Aorta (tissue), 5 donors: Measurements from ENCODE around the gene SNRNP25. TPM values are rescaled to one million over a fixed set of nuclear protein-coding genes. Genes with fewer than 3 reads are reported as not detected.
"Not testable (repeated sequence)": the region's sequence is repeated elsewhere in the genome, so short reads cannot be mapped to it uniquely, and the experiment has no call there.

Experiments used
- ATAC-seq: fragments of 200-7000 bp; cut with Tn5 transposase; one replicate; pipeline ENCODE4 v1.9.1; 2022; ENCODE audit warnings: moderate library complexity; ENCODE audit not compliant: low FRiP score
- DNase-seq, 2 donors: peaks; one replicate each; pipeline ENCODE4 v3.0.0-alpha.2; 2020
- H3K27ac ChIP-seq, 2 donors: one replicate each; pipeline ENCODE4 v1.5.1; 2013; ENCODE audit warnings: low read length in 2 of 2, mild to moderate bottlenecking in 2 of 2, moderate library complexity in 2 of 2, control low read depth in 1 of 2, inconsistent platforms in 1 of 2, low read depth in 1 of 2
- H3K27me3 ChIP-seq, 2 donors: one replicate each; pipeline ENCODE4 v1.6.1; 2013; ENCODE audit warnings: control low read depth in 1 of 2, low read length in 1 of 2, mild to moderate bottlenecking in 1 of 2, moderate library complexity in 1 of 2; ENCODE audit not compliant: insufficient read depth in 2 of 2, control insufficient read depth in 1 of 2
- H3K36me3 ChIP-seq, 2 donors: one replicate each; pipeline ENCODE4 v1.6.1; 2013; ENCODE audit warnings: control low read depth in 1 of 2, low read length in 1 of 2, mild to moderate bottlenecking in 1 of 2; ENCODE audit not compliant: insufficient read depth in 2 of 2, control insufficient read depth in 1 of 2
- H3K4me1 ChIP-seq, 2 donors: one replicate each; pipeline ENCODE4 v1.6.1; 2013; ENCODE audit warnings: low read length in 2 of 2, control low read depth in 1 of 2, mild to moderate bottlenecking in 1 of 2, moderate library complexity in 1 of 2; ENCODE audit not compliant: insufficient read depth in 2 of 2, control insufficient read depth in 1 of 2
- H3K4me3 ChIP-seq, 2 donors: one replicate each; pipeline ENCODE4 v1.5.1; 2013; ENCODE audit warnings: low read length in 2 of 2, control low read depth in 1 of 2, mild to moderate bottlenecking in 1 of 2
- H3K9me3 ChIP-seq: one replicate; pipeline ENCODE4 v1.6.1; 2013; ENCODE audit warnings: mild to moderate bottlenecking, low read length; ENCODE audit not compliant: control insufficient read depth
- WGBS, 2 donors: extraction: QIAGEN DNeasy Blood & Tissue Kit; methylation state at CpG; one replicate each; pipeline ENCODE4 v1.1.7; 2013; 5-methylcytosine and 5-hydroxymethylcytosine counted together
- intact Hi-C, 2 donors: fragments of 100-400 bp; cut with DNase I; formaldehyde crosslinking; loops; one replicate each; pipeline versions ENCODE4 v1.14.2 to v1.15.0; 2022
- polyA plus RNA-seq, 2 donors: library from polyadenylated mRNA; stranded (reverse); fragments of 200-250 nt; gene quantifications; one replicate each; pipeline ENCODE4 v1.2.3, GENCODE V29; 2013
- total RNA-seq, 2 donors: library from RNA; stranded (reverse); fragmentation: NEBNext Ultra II Directional; extraction: Animal tissue kit (Norgen Biotek cat#: 25700); gene quantifications; one replicate each; pipeline ENCODE4 v1.2.1, GENCODE V29; 2021
- donor health status: healthy with polysubstance abuse.
- donor health status: Bipolar disorder and iron deficiency.
- donor health status: DM: no; HTN: no; CAD: no.
- donor health status: DM: no; HTN: no; CAD: no.
- donor health status: DM: yes; HTN: yes; CAD: no.

Gene SNRNP25
- total and polyA plus RNA-seq, 4 donors, result 10.7 to 32.2 (median 14.8) TPM

- H3K4me3 ChIP-seq, intact Hi-C loops, H3K4me1 ChIP-seq, H3K27me3 ChIP-seq, ATAC-seq, DNase-seq, H3K9me3 ChIP-seq, H3K36me3 ChIP-seq, H3K27ac ChIP-seq: not testable (repeated sequence)
- WGBS, 2 donors, result 85 to 89% methylated on average over 4 of the region's 8 CpGs
Observed at GRCh38 chr16:33154-33876, 20.3 kb upstream of the SNRNP25 start.

GRCh38 chr16:33877-34647 is 19.6 kb upstream of the SNRNP25 start:
- 82 to 87% methylated on average over 21 of the region's 21 CpGs for WGBS, 2 donors
- no peak overlapping the region for H3K4me3 ChIP-seq
- H3K9me3 ChIP-seq, result no peaks in the 10 kb centered on the region
- intact Hi-C loops, result no loop called here
- no peak for ATAC-seq
- no peaks in the 10 kb centered on the region for H3K36me3 ChIP-seq
- H3K4me1 ChIP-seq, result no peaks in the 10 kb centered on the region
- peak in 1 of 2 donors; percentile 42 for DNase-seq
- H3K27ac ChIP-seq, result no peak overlapping the region
- H3K27me3 ChIP-seq, result no peaks in the 10 kb centered on the region

GRCh38 chr16:34648-34987 is 19.0 kb upstream of the SNRNP25 start:
- DNase-seq, result peak in 1 of 2 donors; percentile 37
- no peaks in the 10 kb centered on the region for H3K4me1 ChIP-seq
- ATAC-seq, result no peak
- WGBS, 2 donors, result 49 to 63% methylated on average over 6 of the region's 6 CpGs
- no peak overlapping the region for H3K4me3 ChIP-seq
- intact Hi-C loops, result no loop called here
- no peaks in the 10 kb centered on the region for H3K36me3 ChIP-seq
- no peaks in the 10 kb centered on the region for H3K27me3 ChIP-seq
- H3K27ac ChIP-seq, result no peak overlapping the region
- no peaks in the 10 kb centered on the region for H3K9me3 ChIP-seq

- Histone ChIP-seq H3K9me3 (no peaks in the 10 kb centered on the region), H3K36me3 (no peaks in the 10 kb centered on the region), H3K27ac (no peak overlapping the region), H3K4me3 (no peak overlapping the region), H3K27me3 (no peaks in the 10 kb centered on the region), H3K4me1 (no peaks in the 10 kb centered on the region)
- ATAC-seq (no peak), DNase-seq (peak in 1 of 2 donors; percentile 61)
- intact Hi-C loops, result no loop called here
- WGBS, 2 donors, result 79 to 84% methylated on average over 17 of the region's 17 CpGs
Observed at GRCh38 chr16:35011-35677, 18.5 kb upstream of the SNRNP25 start.

- DNase-seq (peak in 1 of 2 donors; percentile 6), ATAC-seq (no peak)
- H3K27me3 ChIP-seq, result no peaks in the 10 kb centered on the region
- no peaks in the 10 kb centered on the region for H3K9me3 ChIP-seq
- no peaks in the 10 kb centered on the region for H3K36me3 ChIP-seq
- no peak overlapping the region for H3K27ac ChIP-seq
- H3K4me1 ChIP-seq, result no peaks in the 10 kb centered on the region
- 83 to 91% methylated on average over 11 of the region's 11 CpGs for WGBS, 2 donors
- intact Hi-C loops, result no loop called here
- H3K4me3 ChIP-seq, result no peak overlapping the region
Observed at GRCh38 chr16:35678-36305, 17.8 kb upstream of the SNRNP25 start.

GRCh38 chr16:36336-36984 is 17.2 kb upstream of the SNRNP25 start:
- Histone ChIP-seq H3K4me3 (no peak overlapping the region), H3K27me3 (no peaks in the 10 kb centered on the region), H3K9me3 (no peaks in the 10 kb centered on the region), H3K4me1 (no peaks in the 10 kb centered on the region), H3K36me3 (no peaks in the 10 kb centered on the region), H3K27ac (no peak overlapping the region)
- DNase-seq (no peak), ATAC-seq (no peak)
- 90 to 91% methylated on average over 15 of the region's 15 CpGs for WGBS, 2 donors
- intact Hi-C loops, result no loop called here

- H3K9me3 ChIP-seq, result no peaks in the 10 kb centered on the region
- H3K36me3 ChIP-seq, result no peaks in the 10 kb centered on the region
- no peak overlapping the region for H3K4me3 ChIP-seq
- H3K27ac ChIP-seq, result no peak overlapping the region
- DNase-seq, result no peak
- 85 to 95% methylated on average over 5 of the region's 5 CpGs for WGBS, 2 donors
- ATAC-seq, result no peak
- intact Hi-C loops, result no loop called here
- no peaks in the 10 kb centered on the region for H3K27me3 ChIP-seq
- no peaks in the 10 kb centered on the region for H3K4me1 ChIP-seq
Observed at GRCh38 chr16:37511-37910, 16.1 kb upstream of the SNRNP25 start.

- H3K27me3 ChIP-seq, H3K4me1 ChIP-seq, H3K36me3 ChIP-seq, H3K27ac ChIP-seq, ATAC-seq, H3K4me3 ChIP-seq, intact Hi-C loops, H3K9me3 ChIP-seq: not testable (repeated sequence)
- peak in 1 of 2 donors; percentile 36 for DNase-seq
- 92 to 93% methylated on average over 11 of the region's 11 CpGs for WGBS, 2 donors
Observed at GRCh38 chr16:38206-38605, 15.4 kb upstream of the SNRNP25 start.
